VCaP (cell line): Measurements from ENCODE around the gene ZNF268.
"Not testable (repeated sequence)": the region's sequence is repeated elsewhere in the genome, so short reads cannot be mapped to it uniquely, and the experiment has no call there.

Experiments used
- H3K27ac ChIP-seq: fragments of 450-650 bp; 2 replicates; pipeline ENCODE4 v1.5.1; 2017
- TF ChIP-seq, protein P1 (sequence below): fragments of 450-650 bp; conservative IDR thresholded peaks from 2 replicates; pipeline ENCODE4 v1.5.1; 2017; ENCODE audit warnings: mild to moderate bottlenecking, moderate library complexity

Gene ZNF268

DNA sequence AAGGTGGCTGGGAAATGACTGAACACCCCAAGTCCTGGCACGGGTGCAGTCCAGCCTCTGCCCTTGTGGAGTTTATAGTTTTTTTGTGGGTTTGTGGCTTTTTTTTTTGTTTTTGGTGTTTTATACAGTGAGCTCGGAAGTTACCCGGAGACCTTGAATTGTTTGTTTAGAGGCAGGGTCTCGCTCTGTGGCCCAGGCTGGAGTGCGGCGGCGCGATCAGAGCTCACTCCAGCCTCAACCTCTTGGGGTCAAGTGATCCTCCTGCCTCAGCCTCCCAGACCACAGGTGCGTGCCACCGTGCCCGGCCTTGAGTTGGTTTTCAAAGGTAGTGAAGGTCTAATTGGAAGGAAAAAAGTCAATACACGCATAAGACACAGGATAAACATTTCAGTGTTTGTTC, 55.3 kb downstream of the ZNF268 start:
- TF ChIP-seq, protein P1, sequence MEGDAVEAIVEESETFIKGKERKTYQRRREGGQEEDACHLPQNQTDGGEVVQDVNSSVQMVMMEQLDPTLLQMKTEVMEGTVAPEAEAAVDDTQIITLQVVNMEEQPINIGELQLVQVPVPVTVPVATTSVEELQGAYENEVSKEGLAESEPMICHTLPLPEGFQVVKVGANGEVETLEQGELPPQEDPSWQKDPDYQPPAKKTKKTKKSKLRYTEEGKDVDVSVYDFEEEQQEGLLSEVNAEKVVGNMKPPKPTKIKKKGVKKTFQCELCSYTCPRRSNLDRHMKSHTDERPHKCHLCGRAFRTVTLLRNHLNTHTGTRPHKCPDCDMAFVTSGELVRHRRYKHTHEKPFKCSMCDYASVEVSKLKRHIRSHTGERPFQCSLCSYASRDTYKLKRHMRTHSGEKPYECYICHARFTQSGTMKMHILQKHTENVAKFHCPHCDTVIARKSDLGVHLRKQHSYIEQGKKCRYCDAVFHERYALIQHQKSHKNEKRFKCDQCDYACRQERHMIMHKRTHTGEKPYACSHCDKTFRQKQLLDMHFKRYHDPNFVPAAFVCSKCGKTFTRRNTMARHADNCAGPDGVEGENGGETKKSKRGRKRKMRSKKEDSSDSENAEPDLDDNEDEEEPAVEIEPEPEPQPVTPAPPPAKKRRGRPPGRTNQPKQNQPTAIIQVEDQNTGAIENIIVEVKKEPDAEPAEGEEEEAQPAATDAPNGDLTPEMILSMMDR = no peak
- no peak overlapping the region for H3K27ac ChIP-seq

DNA sequence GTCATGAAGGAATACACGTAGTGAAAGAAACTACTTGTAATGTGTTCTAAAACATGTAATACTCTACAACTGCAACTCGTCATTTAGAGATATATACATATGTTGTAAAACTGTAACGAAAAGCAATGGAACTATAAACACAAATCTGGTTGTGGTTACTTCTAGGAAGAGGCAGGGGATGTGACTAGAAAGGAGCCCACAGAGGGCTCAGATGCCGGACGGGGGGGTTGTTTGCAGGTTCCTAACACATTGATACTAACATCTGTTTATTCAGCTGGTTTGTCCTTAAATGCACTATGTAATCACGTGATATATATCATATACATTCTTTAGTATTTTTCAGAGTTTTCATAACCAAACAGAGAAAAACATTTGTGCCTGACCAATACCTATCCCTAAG, 70.4 kb downstream of the ZNF268 start:
- TF ChIP-seq, protein P1 = no peak
- no peak overlapping the region for H3K27ac ChIP-seq

DNA sequence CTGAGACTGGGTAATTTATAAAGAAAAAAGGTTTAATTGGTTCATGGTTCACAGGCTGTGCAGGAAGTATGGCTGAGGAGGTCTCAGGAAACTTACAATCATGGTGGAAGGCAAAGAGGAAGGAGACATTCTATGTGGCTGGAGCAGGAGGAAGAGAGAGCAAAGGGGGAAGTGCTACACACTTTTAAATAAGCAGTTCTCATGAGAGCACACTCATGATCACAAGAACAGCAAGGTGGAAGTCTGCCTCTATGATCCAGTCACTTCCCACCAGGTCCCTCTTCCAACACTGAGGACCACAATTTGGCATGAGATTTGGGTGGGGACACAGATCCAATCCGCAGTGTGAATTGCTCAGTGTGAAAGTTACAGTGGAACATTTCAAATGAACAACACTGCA, 74.5 kb downstream of the ZNF268 start:
- H3K27ac ChIP-seq = not testable (repeated sequence)

- TF ChIP-seq, protein P1 = no peak
- no peak overlapping the region for H3K27ac ChIP-seq
Measured at GRCh38 chr12:133256321-133256720, 75.0 kb downstream of the ZNF268 start.

DNA sequence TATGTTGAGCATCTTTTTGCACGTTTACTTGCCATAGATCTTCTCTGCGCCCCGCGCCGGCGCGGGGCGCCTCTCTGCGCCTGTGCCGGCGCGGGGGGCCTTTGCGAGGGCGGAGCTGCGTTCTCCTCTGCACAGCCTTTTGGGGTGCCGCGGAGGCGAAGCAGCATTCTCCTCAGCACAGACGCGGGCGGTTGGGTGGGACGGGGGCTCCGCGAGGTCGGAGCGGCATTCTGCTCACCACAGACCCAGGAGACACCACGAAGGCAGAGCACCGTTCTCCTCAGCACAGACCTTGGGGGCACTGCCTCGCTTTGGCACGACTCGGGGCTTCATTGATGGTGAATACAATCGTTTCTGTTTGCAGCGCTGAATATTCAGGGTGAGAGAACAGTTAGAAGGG, 82.9 kb downstream of the ZNF268 start:
- TF ChIP-seq, protein P1 = no peak
- H3K27ac ChIP-seq = no peak overlapping the region
